GM19099 (cell line): ENCODE data around the gene CCNK.

Experiments
- POLR2A ChIP-seq: IDR thresholded peaks from 3 replicates; pipeline ENCODE4 v1.6.1; 2011; ENCODE audit warnings: low read depth; ENCODE audit not compliant: insufficient read length; ENCODE audit errors: extremely low read depth

CCNK gene

GRCh38 chr14:99459481-99460100 lies 21.6 kb upstream of the CCNK start:
- no peak for TF ChIP-seq POLR2A

DNA sequence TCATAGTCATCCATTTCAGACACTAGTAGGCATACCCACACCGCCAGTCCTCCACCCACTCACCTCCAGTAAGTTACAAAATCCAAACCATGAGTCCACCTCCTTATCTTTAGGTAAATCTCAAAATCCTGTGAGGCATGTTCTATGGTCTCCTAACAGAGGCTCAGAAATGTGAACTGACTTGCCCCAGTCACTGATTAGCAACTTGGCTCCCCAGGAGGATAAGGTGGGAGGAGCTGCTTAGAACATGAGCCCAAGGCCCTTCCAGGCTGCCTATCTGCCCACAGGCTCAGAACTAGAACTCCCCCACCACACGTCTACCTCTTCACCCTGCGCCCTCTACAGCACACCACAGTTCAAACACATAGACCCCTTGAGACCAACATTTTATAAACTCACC lies 20.4 kb upstream of the CCNK start:
- TF ChIP-seq POLR2A, result no peak

DNA sequence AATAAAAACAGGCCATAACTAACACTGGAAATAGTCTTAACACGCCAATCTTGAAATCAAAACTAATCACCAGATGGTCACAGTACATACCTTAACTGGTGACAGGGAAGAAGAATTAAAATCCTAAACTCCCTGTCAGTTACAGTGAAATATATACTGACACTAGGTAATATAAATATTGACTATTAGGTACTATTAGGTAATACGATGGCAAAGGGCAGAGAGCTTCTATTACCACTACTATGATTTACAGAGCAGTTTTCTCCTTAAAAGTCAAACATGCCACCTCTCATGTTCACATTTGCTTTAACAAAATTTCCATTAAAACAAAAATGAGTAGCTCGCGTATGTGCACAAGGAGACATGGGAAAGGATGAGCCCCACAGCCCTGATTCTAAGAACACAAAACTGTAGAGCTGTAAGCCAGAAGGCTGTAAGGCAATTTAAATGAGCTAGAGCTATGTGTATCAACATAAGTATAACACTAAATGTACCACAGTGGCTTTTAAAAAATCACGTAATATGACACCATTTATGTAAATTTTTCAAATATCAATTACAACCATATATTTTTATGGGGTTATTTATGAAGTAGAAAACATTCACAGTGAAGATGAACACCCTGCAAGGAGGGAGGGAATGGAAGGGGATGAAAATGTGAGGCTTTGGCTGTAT lies 19.7 kb upstream of the CCNK start:
- no peak for TF ChIP-seq POLR2A

- no peak for TF ChIP-seq POLR2A
These were observed 19.0 kb upstream of the CCNK start for GRCh38 chr14:99462210-99462609.

DNA sequence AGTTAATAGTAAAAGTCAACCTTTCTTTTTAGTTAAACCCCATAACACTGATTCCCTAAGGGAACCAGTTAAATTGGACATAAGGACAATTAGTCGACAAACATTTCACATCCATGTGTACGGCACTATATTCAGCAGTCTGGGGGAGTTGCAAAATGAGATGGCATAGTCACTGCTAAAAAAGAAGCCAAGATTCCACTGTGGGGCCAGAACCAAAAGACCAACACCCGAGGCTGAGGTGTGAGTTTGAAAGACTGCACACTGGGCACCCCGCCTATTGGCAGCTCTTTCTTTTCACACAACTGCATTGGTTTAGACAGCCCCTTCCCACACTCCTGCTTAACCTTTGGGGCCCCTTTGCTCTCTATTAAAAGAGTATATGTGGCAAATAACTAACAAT lies 17.2 kb upstream of the CCNK start:
- no peak for TF ChIP-seq POLR2A

GRCh38 chr14:99465288-99465687 lies 15.9 kb upstream of the CCNK start:
- no peak for TF ChIP-seq POLR2A

GRCh38 chr14:99466758-99467157 lies 14.5 kb upstream of the CCNK start:
- no peak for TF ChIP-seq POLR2A

- TF ChIP-seq POLR2A, result no peak
These were observed 13.7 kb upstream of the CCNK start for GRCh38 chr14:99467336-99468078.

- no peak for TF ChIP-seq POLR2A
These were observed 13.1 kb upstream of the CCNK start for GRCh38 chr14:99468081-99468480.

GRCh38 chr14:99468836-99469592 lies 12.2 kb upstream of the CCNK start:
- TF ChIP-seq POLR2A, result no peak

- TF ChIP-seq POLR2A, result no peak
These were observed 9.5 kb upstream of the CCNK start for GRCh38 chr14:99471731-99472130.

GRCh38 chr14:99472937-99473336 lies 8.3 kb upstream of the CCNK start:
- no peak for TF ChIP-seq POLR2A

- TF ChIP-seq POLR2A, result no peak
These were observed 7.8 kb upstream of the CCNK start for GRCh38 chr14:99473458-99473857.

DNA sequence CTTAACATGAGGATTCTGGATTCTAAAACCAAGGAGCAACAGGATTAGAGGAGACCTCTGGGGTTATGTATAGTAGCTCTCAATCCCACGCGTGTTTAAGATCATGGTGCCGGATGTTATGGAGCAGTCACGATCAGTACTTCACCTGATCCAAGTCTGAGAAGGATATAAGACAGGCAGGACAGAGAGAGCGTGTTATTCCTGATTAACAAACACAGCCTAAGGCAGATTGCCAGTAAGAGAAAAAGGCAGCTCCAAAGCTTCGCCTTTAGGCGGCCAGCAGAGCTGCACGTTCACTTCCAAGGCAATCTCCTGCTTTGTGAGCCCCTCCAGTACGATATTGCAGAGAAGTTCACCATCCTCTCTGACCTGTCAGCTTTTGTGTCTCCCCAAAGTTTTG lies 6.0 kb upstream of the CCNK start:
- no peak for TF ChIP-seq POLR2A

DNA sequence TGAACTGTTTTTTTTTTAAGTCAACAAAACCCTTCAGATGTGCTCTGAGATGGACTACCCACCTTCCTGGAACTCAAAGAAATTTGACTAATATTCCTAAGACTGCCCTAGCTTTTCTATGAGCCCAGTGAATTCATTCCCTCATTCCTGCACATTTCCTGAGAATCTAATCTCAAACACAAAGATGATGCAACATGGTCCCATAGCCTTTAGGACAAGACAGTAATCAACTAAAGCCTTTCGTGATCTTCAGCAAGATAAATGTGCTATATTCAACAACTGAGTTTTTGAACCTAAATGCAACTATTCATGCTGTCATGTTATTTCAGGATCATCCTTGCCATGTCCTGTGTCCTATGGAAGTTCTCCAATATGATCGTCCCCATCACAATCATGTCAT lies 5.5 kb upstream of the CCNK start:
- no peak for TF ChIP-seq POLR2A
